ENCODE data around the gene NKAIN1. TPM values are rescaled to one million over a fixed set of nuclear protein-coding genes. Genes with fewer than 3 reads are reported as not detected.

The NKAIN1 gene
- total RNA-seq, 1 experiment from 2014 or later, result not detected

DNA sequence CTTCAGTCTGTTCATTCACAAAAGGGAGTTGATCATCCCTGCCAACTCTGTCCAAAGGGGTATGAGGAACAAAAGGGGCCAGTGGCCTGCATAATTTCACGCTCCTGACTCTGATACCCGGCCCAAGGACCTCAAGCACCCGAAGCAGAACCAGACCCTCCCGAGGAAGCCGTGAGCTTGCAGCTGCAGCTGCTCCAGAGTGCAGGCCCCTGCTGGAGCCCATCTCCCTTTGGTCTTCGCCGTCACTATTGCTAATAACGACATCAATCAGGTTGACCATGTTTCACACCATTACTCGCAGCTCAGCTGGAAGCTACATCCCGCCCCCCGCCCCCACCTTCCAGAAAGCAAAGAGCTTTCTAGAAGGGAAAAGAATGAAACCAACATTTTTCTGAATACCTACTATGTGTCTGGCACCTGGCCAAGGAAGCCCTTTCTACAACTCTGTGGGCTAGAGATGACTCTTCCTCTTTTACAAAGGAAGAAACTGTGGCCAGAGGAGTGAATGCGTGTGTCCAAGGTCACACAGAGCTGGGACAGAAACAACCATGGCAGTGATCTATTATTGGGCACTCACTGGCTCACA, 5.5 kb downstream of the NKAIN1 start:
- no TSS peak for BruUV-seq (replicated peaks)
- Mint-ChIP-seq H3K27ac (ENCODE audit: unreplicated experiment) (no peak overlapping the region), H3K36me3 (ENCODE audit: insufficient read depth, unreplicated experiment) (peaks cover 7% of the 10 kb centered on the region), H3K4me3 (ENCODE audit: low read depth, unreplicated experiment) (no peak overlapping the region), H3K9me3 (ENCODE audit: low read depth, unreplicated experiment) (no peaks in the 10 kb centered on the region), H3K4me1 (ENCODE audit: low read depth, unreplicated experiment) (peaks cover 7% of the 10 kb centered on the region), H3K27me3 (ENCODE audit: unreplicated experiment) (peaks cover 51% of the 10 kb centered on the region)
- intact Hi-C loops (cut with micrococcal nuclease; ENCODE audit: unreplicated experiment), result no loop called here
- CTCF ChIA-PET, result interaction anchor here (0.5 to 0.6 kb wide), 2 partner anchors 43 to 165 kb away, joined by 3 to 5 read pairs; no protein-coding TSS in a partner anchor
- no peak for DNase-seq
- TF ChIP-seq, protein P1, sequence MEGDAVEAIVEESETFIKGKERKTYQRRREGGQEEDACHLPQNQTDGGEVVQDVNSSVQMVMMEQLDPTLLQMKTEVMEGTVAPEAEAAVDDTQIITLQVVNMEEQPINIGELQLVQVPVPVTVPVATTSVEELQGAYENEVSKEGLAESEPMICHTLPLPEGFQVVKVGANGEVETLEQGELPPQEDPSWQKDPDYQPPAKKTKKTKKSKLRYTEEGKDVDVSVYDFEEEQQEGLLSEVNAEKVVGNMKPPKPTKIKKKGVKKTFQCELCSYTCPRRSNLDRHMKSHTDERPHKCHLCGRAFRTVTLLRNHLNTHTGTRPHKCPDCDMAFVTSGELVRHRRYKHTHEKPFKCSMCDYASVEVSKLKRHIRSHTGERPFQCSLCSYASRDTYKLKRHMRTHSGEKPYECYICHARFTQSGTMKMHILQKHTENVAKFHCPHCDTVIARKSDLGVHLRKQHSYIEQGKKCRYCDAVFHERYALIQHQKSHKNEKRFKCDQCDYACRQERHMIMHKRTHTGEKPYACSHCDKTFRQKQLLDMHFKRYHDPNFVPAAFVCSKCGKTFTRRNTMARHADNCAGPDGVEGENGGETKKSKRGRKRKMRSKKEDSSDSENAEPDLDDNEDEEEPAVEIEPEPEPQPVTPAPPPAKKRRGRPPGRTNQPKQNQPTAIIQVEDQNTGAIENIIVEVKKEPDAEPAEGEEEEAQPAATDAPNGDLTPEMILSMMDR (IDR thresholded peaks at IDR 0.05; ENCODE audit: unreplicated experiment), result no peak

DNA sequence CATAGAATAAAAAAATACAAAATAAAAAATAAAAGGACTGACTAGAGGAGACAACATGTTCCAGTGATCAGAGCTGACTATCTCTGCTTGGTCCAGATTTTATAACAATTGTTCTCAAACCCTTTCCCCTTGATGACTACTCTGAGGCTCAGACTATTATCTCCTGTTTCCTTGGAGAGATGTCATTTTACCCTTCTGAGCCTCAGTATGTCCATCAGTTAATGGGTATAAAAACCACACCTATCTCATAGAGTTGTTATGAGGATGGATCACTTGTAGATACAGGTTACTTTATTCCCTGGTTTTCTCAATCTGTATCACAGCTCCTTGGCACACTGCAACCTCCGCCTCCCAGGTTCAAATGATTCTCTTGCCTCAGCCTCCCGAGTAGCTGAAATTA, 7.0 kb downstream of the NKAIN1 start:
- TF ChIP-seq, protein P1 (IDR thresholded peaks at IDR 0.05; ENCODE audit: unreplicated experiment), result no peak
- H3K36me3 Mint-ChIP-seq (ENCODE audit: insufficient read depth, unreplicated experiment), result no peaks in the 10 kb centered on the region
- BruUV-seq (replicated peaks), result no TSS peak
- no peaks in the 10 kb centered on the region for H3K4me1 Mint-ChIP-seq (ENCODE audit: low read depth, unreplicated experiment)
- H3K27ac Mint-ChIP-seq (ENCODE audit: unreplicated experiment), result no peak overlapping the region
- no peaks in the 10 kb centered on the region for H3K9me3 Mint-ChIP-seq (ENCODE audit: low read depth, unreplicated experiment)
- DNase-seq, result no peak
- intact Hi-C loops (cut with micrococcal nuclease; ENCODE audit: unreplicated experiment), result no loop called here
- peaks cover 36% of the 10 kb centered on the region for H3K27me3 Mint-ChIP-seq (ENCODE audit: unreplicated experiment)
- CTCF ChIA-PET, result no interaction called here
- no peak overlapping the region for H3K4me3 Mint-ChIP-seq (ENCODE audit: low read depth, unreplicated experiment)

DNA sequence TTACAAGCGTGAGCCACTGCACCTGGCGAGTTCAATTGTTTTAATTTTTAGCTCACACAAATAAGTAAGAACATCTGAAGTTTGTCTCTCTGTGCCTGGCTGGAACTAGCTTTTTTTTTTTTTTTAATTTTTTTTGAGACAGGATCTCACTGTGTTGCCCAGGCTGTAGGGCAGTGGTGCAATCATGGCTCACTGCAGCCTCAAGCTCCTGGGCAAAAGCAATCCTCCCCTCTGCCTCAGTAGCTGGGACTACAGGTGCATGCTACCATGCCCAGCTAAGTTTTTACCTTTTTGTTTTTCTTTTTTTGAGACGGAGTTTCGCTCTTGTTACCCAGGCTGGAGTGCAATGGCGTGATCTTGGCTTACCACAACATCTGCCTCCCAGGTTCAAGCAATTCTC, 7.9 kb downstream of the NKAIN1 start:
- H3K4me1 Mint-ChIP-seq (ENCODE audit: low read depth, unreplicated experiment), result no peaks in the 10 kb centered on the region
- H3K27me3 Mint-ChIP-seq (ENCODE audit: unreplicated experiment), result peaks cover 27% of the 10 kb centered on the region
- intact Hi-C loops (cut with micrococcal nuclease; ENCODE audit: unreplicated experiment), result no loop called here
- CTCF ChIA-PET, result interaction anchor here (0.6 kb wide), 1 partner anchor 9 kb away, joined by 3 read pairs; no protein-coding TSS in a partner anchor
- no peak for DNase-seq
- no peaks in the 10 kb centered on the region for H3K9me3 Mint-ChIP-seq (ENCODE audit: low read depth, unreplicated experiment)
- no peaks in the 10 kb centered on the region for H3K36me3 Mint-ChIP-seq (ENCODE audit: insufficient read depth, unreplicated experiment)
- no TSS peak for BruUV-seq (replicated peaks)
- no peak overlapping the region for H3K27ac Mint-ChIP-seq (ENCODE audit: unreplicated experiment)
- H3K4me3 Mint-ChIP-seq (ENCODE audit: low read depth, unreplicated experiment), result no peak overlapping the region
- TF ChIP-seq, protein P1 (IDR thresholded peaks at IDR 0.05; ENCODE audit: unreplicated experiment), result no peak

DNA sequence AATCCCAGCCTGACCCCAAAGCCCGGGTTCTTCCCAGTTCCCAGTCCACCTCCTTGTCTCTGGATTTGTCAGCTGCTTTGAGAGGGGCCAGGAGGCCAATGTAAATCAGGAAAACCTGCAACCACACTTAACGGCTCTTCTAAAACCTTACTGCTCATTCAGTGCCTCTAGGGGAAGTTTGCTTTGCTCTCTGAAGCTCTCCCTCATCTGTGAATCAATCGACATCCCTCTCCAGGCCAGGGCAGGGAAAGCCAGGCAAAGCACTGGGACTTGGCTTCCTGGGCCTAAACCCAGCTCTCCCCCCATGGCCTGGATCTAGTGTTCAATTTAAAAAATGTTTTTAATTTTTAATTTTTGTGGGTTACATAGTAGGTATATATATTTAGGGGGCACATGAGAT, 9.3 kb downstream of the NKAIN1 start:
- CTCF ChIA-PET, result interaction anchor here (0.5 to 0.7 kb wide), 2 partner anchors 13 to 113 kb away, joined by 3 to 5 read pairs; no protein-coding TSS in a partner anchor
- no peak for DNase-seq
- Mint-ChIP-seq H3K9me3 (ENCODE audit: low read depth, unreplicated experiment) (no peaks in the 10 kb centered on the region), H3K27ac (ENCODE audit: unreplicated experiment) (no peak overlapping the region), H3K4me3 (ENCODE audit: low read depth, unreplicated experiment) (no peak overlapping the region), H3K27me3 (ENCODE audit: unreplicated experiment) (peaks cover 13% of the 10 kb centered on the region), H3K4me1 (ENCODE audit: low read depth, unreplicated experiment) (no peaks in the 10 kb centered on the region), H3K36me3 (ENCODE audit: insufficient read depth, unreplicated experiment) (no peaks in the 10 kb centered on the region)
- no TSS peak for BruUV-seq (replicated peaks)
- TF ChIP-seq, protein P1 (IDR thresholded peaks at IDR 0.05; ENCODE audit: unreplicated experiment), result no peak
- intact Hi-C loops (cut with micrococcal nuclease; ENCODE audit: unreplicated experiment), result no loop called here

All from Calu3 (cell line).